Fibroblast of skin of right quadriceps (primary cell): ENCODE results near the gene PCDHB11.
"Not testable (repeated sequence)": the region's sequence is repeated elsewhere in the genome, so short reads cannot be mapped to it uniquely, and the experiment has no call there.

Experiments
- DNase-seq: peaks from one replicate; pipeline ENCODE4 v3.0.0-alpha.2; 2013

The PCDHB11 gene

GRCh38 chr5:141246971-141247370 is 47.5 kb downstream of the PCDHB11 start:
- DNase-seq = not testable (repeated sequence)

GRCh38 chr5:141247434-141247833 is 48.0 kb downstream of the PCDHB11 start:
- DNase-seq = not testable (repeated sequence)

GRCh38 chr5:141250576-141250975 is 51.1 kb downstream of the PCDHB11 start:
- DNase-seq = no peak
